Measurements from ENCODE around the gene ABHD16B. TPM values are rescaled to one million over a fixed set of nuclear protein-coding genes. Genes with fewer than 3 reads are reported as not detected.

Gene ABHD16B
- total and polyA plus RNA-seq, 5 donors from 2014 or later, result 0.21 TPM; not detected in 4

- Mint-ChIP-seq H3K27me3 (no peaks in the 10 kb centered on the region), H3K36me3 (peaks cover 16% of the 10 kb centered on the region), H3K27ac (no peak overlapping the region), H3K4me1 (peaks cover 0 to 2% (median 0%) of the 10 kb centered on the region in 4 donors), H3K9me3 (no peaks in the 10 kb centered on the region), H3K4me3 (no peak overlapping the region)
- Histone ChIP-seq H3K27me3 (ENCODE audit: control insufficient read depth, insufficient read depth, low read length) (no peaks in the 10 kb centered on the region), H3K9me3 (ENCODE audit: control insufficient read depth in 2 of 2, low read length in 2 of 2) (no peaks in the 10 kb centered on the region), H3K4me1 (ENCODE audit: control insufficient read depth, insufficient read depth, low read length, poor library complexity, severe bottlenecking) (no peaks in the 10 kb centered on the region), H3K4me3 (ENCODE audit: low read depth, low read length) (no peak overlapping the region), H3K36me3 (ENCODE audit: control insufficient read depth, insufficient read depth, low read length) (peaks cover 53% of the 10 kb centered on the region), H3K27ac (ENCODE audit: insufficient read depth, low read length, poor library complexity, severe bottlenecking) (no peak overlapping the region)
- ATAC-seq (ENCODE audit: low read depth in 2 of 2) (no peak), DNase-seq (no peak)
These were observed 24.2 kb downstream of the ABHD16B start for GRCh38 chr20:63885264-63886053.

- Mint-ChIP-seq H3K4me1 (peaks cover 0 to 2% (median 0%) of the 10 kb centered on the region in 4 donors), H3K36me3 (peaks cover 16% of the 10 kb centered on the region), H3K9me3 (no peaks in the 10 kb centered on the region), H3K27ac (no peak overlapping the region), H3K27me3 (no peaks in the 10 kb centered on the region), H3K4me3 (no peak overlapping the region)
- DNase-seq (no peak), ATAC-seq (ENCODE audit: low read depth in 2 of 2) (no peak)
- no peak overlapping the region for H3K27ac ChIP-seq (ENCODE audit: insufficient read depth, low read length, poor library complexity, severe bottlenecking)
- no peaks in the 10 kb centered on the region for H3K4me1 ChIP-seq (ENCODE audit: control insufficient read depth, insufficient read depth, low read length, poor library complexity, severe bottlenecking)
- peaks cover 55% of the 10 kb centered on the region for H3K36me3 ChIP-seq (ENCODE audit: control insufficient read depth, insufficient read depth, low read length)
- H3K9me3 ChIP-seq (ENCODE audit: control insufficient read depth in 2 of 2, low read length in 2 of 2), result no peaks in the 10 kb centered on the region
- H3K4me3 ChIP-seq (ENCODE audit: low read depth, low read length), result no peak overlapping the region
- H3K27me3 ChIP-seq (ENCODE audit: control insufficient read depth, insufficient read depth, low read length), result no peaks in the 10 kb centered on the region
These were observed 24.7 kb downstream of the ABHD16B start for GRCh38 chr20:63886054-63886419.

GRCh38 chr20:63886921-63887320 is 25.6 kb downstream of the ABHD16B start:
- H3K4me3 ChIP-seq (ENCODE audit: low read depth, low read length), result no peak overlapping the region
- Mint-ChIP-seq H3K27ac (no peak overlapping the region), H3K4me3 (no peak overlapping the region), H3K27me3 (no peaks in the 10 kb centered on the region), H3K4me1 (peaks cover 0 to 2% (median 0%) of the 10 kb centered on the region in 4 donors), H3K36me3 (peaks cover 19% of the 10 kb centered on the region), H3K9me3 (no peaks in the 10 kb centered on the region)
- H3K9me3 ChIP-seq (ENCODE audit: control insufficient read depth in 2 of 2, low read length in 2 of 2), result no peaks in the 10 kb centered on the region
- H3K36me3 ChIP-seq (ENCODE audit: control insufficient read depth, insufficient read depth, low read length), result peaks cover 60% of the 10 kb centered on the region
- H3K4me1 ChIP-seq (ENCODE audit: control insufficient read depth, insufficient read depth, low read length, poor library complexity, severe bottlenecking), result no peaks in the 10 kb centered on the region
- no peak overlapping the region for H3K27ac ChIP-seq (ENCODE audit: insufficient read depth, low read length, poor library complexity, severe bottlenecking)
- no peaks in the 10 kb centered on the region for H3K27me3 ChIP-seq (ENCODE audit: control insufficient read depth, insufficient read depth, low read length)
- ATAC-seq (ENCODE audit: low read depth in 2 of 2) (no peak), DNase-seq (no peak)

GRCh38 chr20:63889241-63890200 is 28.2 kb downstream of the ABHD16B start:
- H3K9me3 ChIP-seq (ENCODE audit: control insufficient read depth in 2 of 2, low read length in 2 of 2), result no peaks in the 10 kb centered on the region
- no peak for DNase-seq
- H3K27ac ChIP-seq (ENCODE audit: insufficient read depth, low read length, poor library complexity, severe bottlenecking), result no peak overlapping the region
- Mint-ChIP-seq H3K27me3 (no peaks in the 10 kb centered on the region), H3K27ac (no peak overlapping the region), H3K4me1 (peaks cover 0 to 5% (median 4%) of the 10 kb centered on the region in 4 donors), H3K36me3 (peaks cover 11% of the 10 kb centered on the region), H3K9me3 (no peaks in the 10 kb centered on the region), H3K4me3 (no peak overlapping the region)
- H3K27me3 ChIP-seq (ENCODE audit: control insufficient read depth, insufficient read depth, low read length), result no peaks in the 10 kb centered on the region
- no peaks in the 10 kb centered on the region for H3K4me1 ChIP-seq (ENCODE audit: control insufficient read depth, insufficient read depth, low read length, poor library complexity, severe bottlenecking)
- H3K4me3 ChIP-seq (ENCODE audit: low read depth, low read length), result no peak overlapping the region
- peaks cover 43% of the 10 kb centered on the region for H3K36me3 ChIP-seq (ENCODE audit: control insufficient read depth, insufficient read depth, low read length)
- ATAC-seq (ENCODE audit: low read depth in 2 of 2), result no peak

GRCh38 chr20:63890201-63890576 is 28.9 kb downstream of the ABHD16B start:
- H3K36me3 Mint-ChIP-seq, result peaks cover 9% of the 10 kb centered on the region
- H3K9me3 ChIP-seq (ENCODE audit: control insufficient read depth in 2 of 2, low read length in 2 of 2), result no peaks in the 10 kb centered on the region
- no peak overlapping the region for H3K27ac Mint-ChIP-seq

DNA sequence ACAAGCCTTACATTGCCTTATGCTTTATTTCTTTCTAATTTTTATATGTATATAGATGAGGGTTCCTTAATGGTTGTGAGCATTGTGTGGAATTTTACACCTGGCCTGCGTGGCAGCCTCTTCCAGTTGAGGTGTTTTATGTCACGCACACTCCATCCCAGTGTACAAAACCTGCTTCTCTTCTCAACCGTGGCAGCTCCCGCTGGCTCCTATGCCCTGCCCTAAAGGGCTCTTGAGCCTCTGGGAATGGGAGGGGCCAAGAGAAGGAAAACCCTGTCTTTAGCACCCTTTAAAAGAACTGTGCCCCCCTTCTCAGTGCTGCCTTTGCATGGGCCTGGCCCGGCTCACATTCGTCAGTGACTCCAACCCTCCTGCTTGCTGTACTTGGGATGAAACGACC is 29.3 kb downstream of the ABHD16B start:
- H3K36me3 ChIP-seq (ENCODE audit: control insufficient read depth, insufficient read depth, low read length), result peaks cover 35% of the 10 kb centered on the region
- DNase-seq (no peak), ATAC-seq (ENCODE audit: low read depth in 2 of 2) (no peak)
- Mint-ChIP-seq H3K36me3 (peaks cover 9% of the 10 kb centered on the region), H3K4me1 (peaks cover under 1 to 6% (median 4%) of the 10 kb centered on the region in 4 donors), H3K27me3 (no peaks in the 10 kb centered on the region), H3K4me3 (no peak overlapping the region), H3K9me3 (no peaks in the 10 kb centered on the region), H3K27ac (no peak overlapping the region)
- H3K4me1 ChIP-seq (ENCODE audit: control insufficient read depth, insufficient read depth, low read length, poor library complexity, severe bottlenecking), result peaks cover 1% of the 10 kb centered on the region
- H3K27ac ChIP-seq (ENCODE audit: insufficient read depth, low read length, poor library complexity, severe bottlenecking), result no peak overlapping the region
- H3K9me3 ChIP-seq (ENCODE audit: control insufficient read depth in 2 of 2, low read length in 2 of 2), result no peaks in the 10 kb centered on the region
- H3K27me3 ChIP-seq (ENCODE audit: control insufficient read depth, insufficient read depth, low read length), result no peaks in the 10 kb centered on the region
- no peak overlapping the region for H3K4me3 ChIP-seq (ENCODE audit: low read depth, low read length)

More at GRCh38 chr20:63890201-63890576, 28.9 kb downstream of the ABHD16B start:
- ATAC-seq (ENCODE audit: low read depth in 2 of 2) (no peak), DNase-seq (no peak)
- H3K4me3 ChIP-seq (ENCODE audit: low read depth, low read length), result no peak overlapping the region
- no peaks in the 10 kb centered on the region for H3K4me1 ChIP-seq (ENCODE audit: control insufficient read depth, insufficient read depth, low read length, poor library complexity, severe bottlenecking)
- no peaks in the 10 kb centered on the region for H3K9me3 Mint-ChIP-seq
- no peaks in the 10 kb centered on the region for H3K27me3 ChIP-seq (ENCODE audit: control insufficient read depth, insufficient read depth, low read length)
- peaks cover 38% of the 10 kb centered on the region for H3K36me3 ChIP-seq (ENCODE audit: control insufficient read depth, insufficient read depth, low read length)
- H3K4me1 Mint-ChIP-seq, result peaks cover 0 to 5% (median 4%) of the 10 kb centered on the region in 4 donors
- H3K27me3 Mint-ChIP-seq, result no peaks in the 10 kb centered on the region
- no peak overlapping the region for H3K27ac ChIP-seq (ENCODE audit: insufficient read depth, low read length, poor library complexity, severe bottlenecking)
- no peak overlapping the region for H3K4me3 Mint-ChIP-seq

GRCh38 chr20:63891061-63892002 is 30.0 kb downstream of the ABHD16B start:
- H3K9me3 ChIP-seq (ENCODE audit: control insufficient read depth in 2 of 2, low read length in 2 of 2), result no peaks in the 10 kb centered on the region
- H3K4me1 ChIP-seq (ENCODE audit: control insufficient read depth, insufficient read depth, low read length, poor library complexity, severe bottlenecking), result peaks cover 8% of the 10 kb centered on the region
- peaks cover 5 to 13% (median 10%) of the 10 kb centered on the region in 4 donors for H3K4me1 Mint-ChIP-seq
- H3K9me3 Mint-ChIP-seq, result no peaks in the 10 kb centered on the region
- no peaks in the 10 kb centered on the region for H3K27me3 Mint-ChIP-seq
- peak overlapping the region in 1 of 3 donors; percentile 37 for H3K27ac Mint-ChIP-seq
- peak overlapping the region in 2 of 4 donors; percentile 42 to 62 for H3K4me3 Mint-ChIP-seq
- no peak overlapping the region for H3K27ac ChIP-seq (ENCODE audit: insufficient read depth, low read length, poor library complexity, severe bottlenecking)
- H3K27me3 ChIP-seq (ENCODE audit: control insufficient read depth, insufficient read depth, low read length), result no peaks in the 10 kb centered on the region
- peaks cover 35% of the 10 kb centered on the region for H3K36me3 ChIP-seq (ENCODE audit: control insufficient read depth, insufficient read depth, low read length)
- DNase-seq, result no peak
- ATAC-seq (ENCODE audit: low read depth in 2 of 2), result no peak
- peaks cover 9% of the 10 kb centered on the region for H3K36me3 Mint-ChIP-seq
- H3K4me3 ChIP-seq (ENCODE audit: low read depth, low read length), result no peak overlapping the region
